Natural killer cell (primary cell): Measurements from ENCODE around the gene TNFRSF12A. TPM values are rescaled to one million over a fixed set of nuclear protein-coding genes. Genes with fewer than 3 reads are reported as not detected.

Experiments used
- ATAC-seq, 3 donors: fragments of 150-1000 bp in 2 of 3; fragments of 200-7000 bp in 1 of 3; cut with Tn5 transposase; 1 replicate in 1 of 3; 2 replicates in 2 of 3; pipeline ENCODE4 v1.10.0; 2021; ENCODE audit warnings: mild to moderate bottlenecking in 2 of 3, moderate library complexity in 2 of 3
- DNase-seq, 2 donors: peaks; one replicate each; pipeline versions ENCODE4 v3.0.0 to v3.0.0-alpha.2; 2013 to 2021; ENCODE audit warnings: mixed read lengths in 1 of 2
- H3K27ac ChIP-seq: one replicate; pipeline ENCODE4 v1.5.1; 2013; ENCODE audit warnings: mild to moderate bottlenecking, low read length
- H3K27me3 ChIP-seq: one replicate; pipeline ENCODE4 v1.6.1; 2013; ENCODE audit warnings: low read length; ENCODE audit not compliant: control insufficient read depth, insufficient read depth
- H3K36me3 ChIP-seq: one replicate; pipeline ENCODE4 v1.6.1; 2013; ENCODE audit warnings: low read length; ENCODE audit not compliant: control insufficient read depth, insufficient read depth
- H3K4me1 ChIP-seq: one replicate; pipeline ENCODE4 v1.6.1; 2013; ENCODE audit warnings: low read length; ENCODE audit not compliant: control insufficient read depth, insufficient read depth
- H3K4me3 ChIP-seq: one replicate; pipeline ENCODE4 v1.5.1; 2013; ENCODE audit warnings: low read length
- H3K9me3 ChIP-seq: one replicate; pipeline ENCODE4 v1.6.1; 2013; ENCODE audit warnings: low read length; ENCODE audit not compliant: control insufficient read depth, insufficient read depth
- H3K27ac Mint-ChIP-seq, 2 donors: one replicate each; pipeline ENCODE4 v1.8.0; 2022; ENCODE audit warnings: mild to moderate bottlenecking in 2 of 2, mixed read lengths in 2 of 2, moderate library complexity in 1 of 2
- H3K27me3 Mint-ChIP-seq, 2 donors: one replicate each; pipeline ENCODE4 v1.8.0; 2022; ENCODE audit warnings: low read depth in 2 of 2, mixed read lengths in 2 of 2
- H3K36me3 Mint-ChIP-seq: one replicate; pipeline ENCODE4 v1.8.0; 2022; ENCODE audit warnings: mixed read lengths
- H3K4me1 Mint-ChIP-seq, 2 donors: one replicate each; pipeline ENCODE4 v1.8.0; 2022; ENCODE audit warnings: mixed read lengths in 2 of 2
- H3K4me3 Mint-ChIP-seq: one replicate; pipeline ENCODE4 v1.8.0; 2022; ENCODE audit warnings: mild to moderate bottlenecking, moderate library complexity, mixed read lengths
- H3K9me3 Mint-ChIP-seq, 2 donors: one replicate each; pipeline ENCODE4 v1.8.0; 2022; ENCODE audit warnings: mixed read lengths in 2 of 2
- CTCF ChIP-seq: fragments of 200-600 bp; IDR thresholded peaks from one replicate; pipeline ENCODE4 v1.8.0; 2022; ENCODE audit warnings: antibody characterized with exemption
- WGBS: methylation state at CpG from one replicate; pipeline ENCODE4 v1.1.7; 2013; ENCODE audit warnings: missing lambda C conversion rate; ENCODE audit not compliant: insufficient coverage; 5-methylcytosine and 5-hydroxymethylcytosine counted together
- intact Hi-C: fragments of 100-400 bp; cut with micrococcal nuclease; formaldehyde crosslinking; loops from one replicate; pipeline ENCODE4 v1.14.2; 2022
- total RNA-seq, 4 donors: library from RNA; stranded (reverse); fragments of 120-200 nt in 1 of 4; gene quantifications; one replicate each; pipeline versions ENCODE4 v1.2.3 to v1.2.4, GENCODE V29; 2013 to 2022

The TNFRSF12A gene
- total RNA-seq, 3 donors from 2014 or later (not counting 1 experiment from before 2014, with no cell fraction given) = 2.4 to 3.7 (median 3.1) TPM

GRCh38 chr16:3029491-3030221, 9.5 kb downstream of the TNFRSF12A start:
- no peaks in the 10 kb centered on the region for H3K36me3 Mint-ChIP-seq
- intact Hi-C loops = loop anchor here (2.0 kb wide), 1 partner anchor 25 kb away; no protein-coding TSS in a partner anchor
- H3K4me3 Mint-ChIP-seq = peak overlapping the region; percentile 21
- H3K9me3 Mint-ChIP-seq = no peaks in the 10 kb centered on the region
- TF ChIP-seq CTCF = no peak
- H3K4me3 ChIP-seq = no peak overlapping the region
- H3K27ac ChIP-seq = no peak overlapping the region
- H3K27me3 Mint-ChIP-seq = peaks cover 32 to 43% of the 10 kb centered on the region in 2 donors
- ATAC-seq (no peak), DNase-seq (peak in 1 of 2 donors; percentile 66)
- H3K4me1 Mint-ChIP-seq = peaks cover 6 to 36% of the 10 kb centered on the region in 2 donors
- 9% methylated on average over 59 of the region's 59 CpGs for WGBS
- peaks cover 32% of the 10 kb centered on the region for H3K27me3 ChIP-seq
- no peaks in the 10 kb centered on the region for H3K9me3 ChIP-seq
- no peak overlapping the region for H3K27ac Mint-ChIP-seq
- peaks cover 28% of the 10 kb centered on the region for H3K4me1 ChIP-seq
- peaks cover 15% of the 10 kb centered on the region for H3K36me3 ChIP-seq

GRCh38 chr16:3030222-3031212, 10.3 kb downstream of the TNFRSF12A start:
- Histone ChIP-seq H3K4me1 (peaks cover 24% of the 10 kb centered on the region), H3K27me3 (peaks cover 37% of the 10 kb centered on the region), H3K27ac (no peak overlapping the region), H3K4me3 (no peak overlapping the region), H3K36me3 (peaks cover 15% of the 10 kb centered on the region), H3K9me3 (no peaks in the 10 kb centered on the region)
- TF ChIP-seq CTCF = no peak
- WGBS = 80% methylated on average over 33 of the region's 33 CpGs
- Mint-ChIP-seq H3K4me3 (no peak overlapping the region), H3K27me3 (peaks cover 35 to 48% of the 10 kb centered on the region in 2 donors), H3K36me3 (no peaks in the 10 kb centered on the region), H3K9me3 (no peaks in the 10 kb centered on the region), H3K27ac (no peak overlapping the region), H3K4me1 (peaks cover 6 to 36% of the 10 kb centered on the region in 2 donors)
- ATAC-seq (no peak), DNase-seq (no peak)
- intact Hi-C loops = no loop called here

GRCh38 chr16:3032624-3033023, 12.5 kb downstream of the TNFRSF12A start:
- no peak overlapping the region for H3K27ac ChIP-seq
- no peak for ATAC-seq
- peaks cover 6 to 40% of the 10 kb centered on the region in 2 donors for H3K4me1 Mint-ChIP-seq
- no peak for TF ChIP-seq CTCF
- H3K27me3 ChIP-seq = peaks cover 55% of the 10 kb centered on the region
- H3K4me1 ChIP-seq = peaks cover 36% of the 10 kb centered on the region
- intact Hi-C loops = no loop called here
- no peaks in the 10 kb centered on the region for H3K36me3 Mint-ChIP-seq
- no peak overlapping the region for H3K27ac Mint-ChIP-seq
- peaks cover 42 to 59% of the 10 kb centered on the region in 2 donors for H3K27me3 Mint-ChIP-seq
- no peak overlapping the region for H3K4me3 ChIP-seq
- DNase-seq = no peak
- H3K36me3 ChIP-seq = no peaks in the 10 kb centered on the region
- no peaks in the 10 kb centered on the region for H3K9me3 ChIP-seq
- H3K9me3 Mint-ChIP-seq = no peaks in the 10 kb centered on the region
- no peak overlapping the region for H3K4me3 Mint-ChIP-seq
- 36% methylated on average over 7 of the region's 7 CpGs for WGBS
